RPMI8226 (cell line): Measurements from ENCODE around the gene IWS1.
A peak's percentile ranks its signal among the peaks of the same experiment; 100 is the strongest.
"Not testable (repeated sequence)": the region's sequence is repeated elsewhere in the genome, so short reads cannot be mapped to it uniquely, and the experiment has no call there.

Source experiments
- DNase-seq: peaks from one replicate; pipeline ENCODE4 v3.0.0-alpha.2; 2015

Gene IWS1

DNA sequence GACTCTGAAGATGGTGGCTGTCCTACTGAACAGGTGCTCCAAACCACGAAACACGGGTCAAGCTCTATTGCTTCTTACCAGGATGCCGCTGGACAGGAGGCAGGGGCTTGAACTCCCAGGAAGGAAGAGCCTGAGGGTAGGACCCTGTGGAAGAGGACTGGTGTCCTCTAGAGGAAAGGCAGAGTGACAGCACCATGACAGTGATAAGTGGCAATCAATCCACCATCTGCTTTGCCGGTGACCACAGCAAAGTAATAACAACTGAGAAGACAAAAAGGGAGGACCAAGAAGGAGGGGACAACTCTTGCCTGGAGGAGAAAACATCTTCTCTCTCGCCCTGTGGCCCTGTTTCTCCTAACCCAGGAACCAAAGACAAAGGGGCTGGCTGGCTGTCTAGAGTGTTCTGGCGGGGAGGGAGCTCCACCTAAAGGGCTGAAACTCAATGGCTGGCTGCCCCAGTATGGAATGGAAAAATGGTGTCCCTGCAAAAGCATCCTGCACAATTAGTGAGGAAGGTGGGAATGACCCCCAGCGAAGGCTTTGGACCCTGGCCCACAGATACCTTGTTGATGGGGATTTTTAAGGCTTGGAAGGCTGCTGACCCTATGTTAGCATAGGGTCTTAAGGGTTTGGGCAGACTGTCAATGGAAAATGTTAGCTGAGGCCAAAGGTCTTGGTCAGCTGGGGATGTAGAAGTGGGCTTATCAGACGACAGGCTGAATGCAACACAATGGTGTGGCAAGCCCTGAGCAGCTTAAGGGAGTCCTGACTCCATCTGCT is 72.7 kb downstream of the IWS1 start:
- peak; percentile 20 for DNase-seq

DNA sequence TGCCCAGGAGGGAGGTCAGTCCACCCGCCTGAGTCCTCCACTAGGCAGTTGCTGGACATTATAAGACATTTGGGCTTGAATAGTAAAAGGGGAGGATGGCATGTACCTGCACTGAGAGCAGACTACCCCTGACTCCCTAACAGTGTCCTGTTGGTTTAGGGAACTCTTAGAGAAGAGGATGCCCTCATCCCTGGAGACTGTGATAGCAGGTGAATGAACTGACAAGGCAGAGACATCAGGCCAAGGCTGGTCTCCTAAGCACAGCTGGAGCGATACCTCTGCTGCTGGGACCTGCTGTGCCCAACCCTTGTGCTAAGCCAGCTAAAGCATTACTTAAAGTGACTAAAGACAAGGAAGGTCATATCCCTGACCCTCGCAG is 73.3 kb downstream of the IWS1 start:
- no peak for DNase-seq

DNA sequence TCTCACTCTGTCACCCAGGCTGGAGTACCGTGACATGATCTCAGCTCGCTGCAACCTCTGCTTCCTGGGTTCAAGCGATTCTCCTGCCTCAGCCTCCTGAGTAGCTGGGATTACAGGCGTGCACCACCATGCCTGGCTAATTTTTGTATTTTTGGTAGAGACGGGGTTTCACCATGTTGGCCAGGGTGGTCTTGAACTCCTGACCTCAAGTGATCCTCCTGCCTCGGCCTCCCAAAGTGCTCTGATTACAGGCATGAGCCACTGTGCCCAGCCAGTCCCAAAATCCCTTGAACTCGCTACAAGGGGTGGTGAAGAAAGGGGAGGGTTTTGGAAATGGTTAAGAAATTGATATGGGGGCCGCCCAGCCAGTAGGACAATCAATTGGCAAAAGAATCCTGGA is 73.9 kb downstream of the IWS1 start:
- not testable (repeated sequence) for DNase-seq

DNA sequence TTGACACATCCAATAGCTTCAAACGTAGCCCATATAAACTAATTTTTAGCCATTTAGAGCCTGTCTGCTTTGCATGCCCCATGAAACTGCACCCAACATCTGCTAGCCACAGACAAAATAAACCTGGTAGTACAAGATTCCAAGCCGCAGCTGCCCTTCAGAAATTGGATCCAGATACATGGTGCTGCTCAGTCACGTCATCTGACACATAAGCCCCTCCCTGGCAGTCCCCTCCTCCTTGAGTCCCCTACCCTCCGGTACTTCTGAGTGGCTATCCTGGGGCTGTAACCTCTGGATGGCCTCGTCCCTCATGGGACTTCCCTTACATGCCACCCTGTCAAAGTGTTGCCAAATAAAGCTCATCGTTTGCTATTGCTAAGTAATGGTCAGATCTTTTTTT is 74.3 kb downstream of the IWS1 start:
- DNase-seq, result no peak

DNA sequence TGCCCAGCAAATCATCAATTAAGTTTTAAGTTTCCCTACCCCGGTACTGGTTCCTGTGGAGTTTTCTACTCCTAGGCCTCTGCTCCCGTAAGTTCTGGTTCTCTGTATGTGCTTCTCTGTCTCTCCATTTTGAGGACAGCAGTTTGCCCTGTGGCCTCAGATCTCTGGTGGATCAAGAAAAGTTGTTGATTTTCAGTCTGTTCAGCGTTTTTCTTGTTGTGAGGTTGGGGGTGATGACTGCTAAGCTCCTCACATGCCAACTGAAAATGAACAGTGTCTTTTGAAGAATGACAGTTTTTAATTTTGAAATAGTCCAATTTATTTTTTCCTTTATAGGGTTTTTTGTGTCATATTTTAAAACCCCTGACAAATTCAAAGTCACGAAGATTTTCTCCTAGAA is 76.4 kb downstream of the IWS1 start:
- no peak for DNase-seq

DNA sequence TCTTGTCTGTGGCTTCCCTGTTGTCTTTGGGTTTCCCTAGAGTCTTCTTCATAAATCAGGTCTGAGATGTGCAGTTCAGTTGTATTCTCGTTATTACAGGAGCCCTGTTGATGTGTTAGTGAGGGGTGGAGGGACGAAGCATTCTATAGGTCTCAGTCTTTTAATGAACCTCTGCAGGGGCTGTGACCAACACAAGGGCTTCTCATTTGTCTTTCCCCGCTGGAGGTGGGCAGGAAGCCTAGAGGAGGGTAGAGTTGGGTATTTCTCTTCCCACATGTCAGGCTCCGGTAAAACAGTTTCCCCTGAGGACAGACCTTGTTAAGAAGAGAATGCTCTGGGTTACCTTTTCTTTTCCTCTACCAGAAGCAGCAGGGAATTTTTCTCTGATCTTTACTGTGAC is 76.9 kb downstream of the IWS1 start:
- DNase-seq, result no peak

DNA sequence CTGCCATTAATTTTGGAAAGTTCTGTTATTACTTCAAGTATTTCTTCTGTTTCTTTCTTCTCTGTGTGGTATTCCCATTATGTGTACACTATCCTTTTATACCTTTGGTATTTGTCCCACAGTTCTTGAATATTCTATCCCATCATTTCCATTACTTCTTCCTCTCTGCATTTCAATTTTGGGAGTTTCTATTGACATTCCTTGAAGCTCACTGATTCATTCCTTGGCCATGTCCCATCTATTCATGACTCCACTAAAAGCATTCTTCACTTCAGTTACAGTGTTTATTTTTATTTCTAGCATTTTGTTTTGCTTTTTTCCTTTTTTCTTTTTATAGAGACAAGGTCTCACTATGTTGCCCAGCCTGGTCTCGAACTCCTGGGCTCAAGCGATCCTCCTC is 77.8 kb downstream of the IWS1 start:
- no peak for DNase-seq

DNA sequence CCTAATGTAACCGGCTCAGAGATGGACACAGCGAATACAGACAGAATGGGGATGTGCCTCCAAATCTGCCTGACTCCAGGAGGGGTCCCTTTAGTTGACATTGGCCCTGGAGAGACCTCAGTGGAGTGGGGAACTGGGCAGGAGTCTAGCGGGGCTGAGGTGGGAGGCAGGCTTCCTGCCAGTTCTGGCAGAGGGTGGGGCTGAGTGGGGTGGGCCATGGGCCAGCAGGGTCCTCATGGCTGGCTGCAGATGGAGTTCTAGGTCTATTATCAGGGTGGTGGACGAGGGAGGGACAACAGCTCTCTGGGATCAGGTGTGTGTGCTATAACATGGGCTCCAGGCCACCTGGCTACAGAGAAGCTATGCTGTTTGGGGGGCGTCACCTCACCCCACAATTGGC is 86.9 kb downstream of the IWS1 start:
- no peak for DNase-seq

DNA sequence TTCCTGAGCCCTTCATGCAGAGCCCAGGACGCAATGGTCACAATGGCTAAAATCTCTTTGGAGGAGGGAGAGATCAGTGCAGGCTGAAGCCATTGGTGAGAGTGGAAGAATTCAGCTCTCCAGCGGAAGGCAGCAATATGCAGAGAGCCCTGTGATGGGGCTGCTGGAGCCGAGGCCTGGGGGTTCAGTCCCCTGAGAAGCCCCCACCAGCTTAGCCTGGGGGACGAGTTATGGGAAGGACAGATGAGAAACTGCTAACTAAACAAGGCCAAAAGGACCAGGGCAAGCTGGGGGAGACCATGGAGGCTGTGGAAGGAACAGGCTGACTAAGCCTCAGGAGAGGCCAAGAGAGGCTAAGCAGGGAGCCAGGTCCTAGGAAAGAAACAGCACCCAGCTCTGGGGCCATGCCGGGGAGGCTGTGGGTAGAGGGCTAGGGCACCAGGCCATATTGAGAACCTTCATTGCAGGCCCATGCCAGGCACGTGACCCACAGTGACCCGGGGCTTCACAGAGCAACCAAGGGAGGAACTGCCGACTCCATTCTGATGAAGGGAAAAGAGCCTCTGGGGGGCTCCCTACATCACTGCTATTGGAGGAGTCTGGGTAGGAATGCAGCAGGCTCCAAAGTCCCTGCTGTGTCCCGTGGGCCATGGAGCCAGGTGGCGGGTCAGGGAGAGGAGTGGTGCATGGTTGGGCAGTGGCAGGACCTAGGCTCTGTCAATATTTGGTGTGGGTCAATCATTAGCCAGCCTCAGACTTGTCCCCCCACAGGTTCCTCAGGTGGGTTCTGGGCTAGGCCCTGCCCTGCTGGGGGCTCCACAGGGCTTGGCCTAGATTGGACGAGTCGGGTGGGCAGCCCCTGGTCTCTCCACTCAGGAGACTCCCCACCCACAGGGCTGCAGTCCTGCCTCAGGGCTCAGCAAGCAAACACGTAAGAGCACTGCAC is 88.2 kb downstream of the IWS1 start:
- no peak for DNase-seq

DNA sequence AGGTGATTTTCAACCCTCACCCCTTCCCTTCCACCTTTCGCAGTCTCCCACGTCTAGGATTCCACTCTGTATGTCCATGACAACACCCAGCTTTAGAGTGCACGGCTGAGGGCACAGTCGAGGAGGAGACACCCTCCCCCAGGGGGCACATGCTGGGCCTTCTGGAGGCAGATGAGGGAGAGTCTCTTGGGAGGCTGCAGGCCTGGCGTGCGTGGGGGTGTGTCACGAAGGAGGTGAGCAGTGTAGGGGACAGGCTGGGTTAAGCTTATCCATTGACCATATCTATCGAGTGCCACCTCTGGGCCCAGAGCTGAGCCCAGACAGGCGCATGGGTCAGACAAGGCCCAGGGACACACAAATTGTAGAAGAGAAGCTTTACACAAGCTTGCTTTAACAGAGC is 89.2 kb downstream of the IWS1 start:
- DNase-seq, result no peak

DNA sequence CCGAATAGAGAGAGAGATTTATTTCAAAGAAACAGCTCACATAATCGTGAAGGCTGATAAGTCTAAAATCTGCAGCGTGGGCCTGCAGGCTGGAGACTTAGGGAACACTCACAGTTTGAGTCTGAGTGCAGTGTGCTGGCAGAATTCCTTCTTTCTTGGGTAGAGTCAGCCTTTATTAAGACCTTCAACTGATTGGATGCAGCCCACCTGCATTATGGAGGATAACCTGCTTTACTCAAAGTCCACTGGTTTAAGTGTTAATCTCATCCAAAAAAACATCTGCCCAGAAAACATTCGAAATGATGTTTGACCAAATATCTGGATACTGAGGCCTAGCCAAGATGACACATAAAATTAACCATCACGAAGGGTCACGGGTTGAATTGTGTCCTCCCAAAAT is 91.8 kb downstream of the IWS1 start:
- DNase-seq, result no peak

DNA sequence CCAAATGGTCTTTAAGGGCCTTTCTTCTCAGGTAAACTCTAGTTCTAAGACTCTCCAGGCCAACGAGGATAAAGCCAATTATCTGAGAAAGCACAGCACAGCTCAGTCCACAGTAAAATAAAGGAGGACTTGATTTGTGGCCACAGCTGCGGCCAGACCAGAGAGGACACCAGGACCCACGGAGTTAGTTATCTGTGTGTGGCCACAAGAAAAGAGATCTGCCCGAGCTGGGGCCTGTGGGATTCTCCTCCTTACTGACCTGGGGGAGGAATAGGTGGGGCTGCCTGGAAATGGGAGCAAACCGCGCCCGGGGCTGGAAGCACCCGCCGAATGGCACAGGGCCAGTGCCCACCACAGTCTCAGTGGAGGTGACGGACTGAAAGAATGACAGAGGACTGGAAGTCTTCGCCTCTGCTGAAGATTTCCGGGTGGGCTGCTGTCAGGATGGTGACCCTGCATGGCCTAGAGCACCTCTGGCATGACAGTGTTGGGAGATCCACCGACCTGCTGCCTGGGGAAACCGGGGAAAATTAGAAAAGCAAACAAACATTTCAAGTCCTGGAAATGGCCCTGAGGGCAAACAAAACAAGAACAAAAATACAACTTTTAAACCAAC is 94.8 kb downstream of the IWS1 start:
- no peak for DNase-seq
